ENCODE results near the gene NBPF11. TPM values are rescaled to one million over a fixed set of nuclear protein-coding genes. Genes with fewer than 3 reads are reported as not detected.
"Not testable (repeated sequence)": the region's sequence is repeated elsewhere in the genome, so short reads cannot be mapped to it uniquely, and the experiment has no call there.

Gene NBPF11
- total RNA-seq, 2 donors from 2014 or later: 5.2 to 8.2 TPM

- Histone ChIP-seq H3K27me3 (no peaks in the 10 kb centered on the region), H3K4me3 (no peak overlapping the region), H3K4me1 (no peaks in the 10 kb centered on the region), H3K9me3 (no peaks in the 10 kb centered on the region), H3K9ac (ENCODE audit: low read depth in 2 of 2, low read length in 2 of 2) (no peak overlapping the region), H3K36me3 (no peaks in the 10 kb centered on the region), H3K27ac (no peak overlapping the region)
- DNase-seq: no peak
- TF ChIP-seq CTCF (IDR thresholded peaks at IDR 0.05): no peak
- intact Hi-C loops (cut with DNase I): no loop called here
These were observed 6.4 kb upstream of the NBPF11 start for GRCh38 chr1:148158341-148159003.

- H3K9me3 ChIP-seq; H3K9ac ChIP-seq (ENCODE audit: low read depth in 2 of 2, low read length in 2 of 2); H3K27me3 ChIP-seq; intact Hi-C loops (cut with DNase I); H3K4me3 ChIP-seq; H3K36me3 ChIP-seq; DNase-seq; H3K4me1 ChIP-seq; H3K27ac ChIP-seq: not testable (repeated sequence)
These were observed 5.7 kb upstream of the NBPF11 start for GRCh38 chr1:148157803-148158202.

GRCh38 chr1:148155494-148156275 is 3.6 kb upstream of the NBPF11 start:
- not testable (repeated sequence) for DNase-seq, H3K27ac ChIP-seq, H3K27me3 ChIP-seq

GRCh38 chr1:148152795-148153194 is 714 bp upstream of the NBPF11 start:
- H3K9ac ChIP-seq (ENCODE audit: low read depth in 2 of 2, low read length in 2 of 2); H3K27me3 ChIP-seq; H3K9me3 ChIP-seq; H3K4me1 ChIP-seq; DNase-seq; H3K27ac ChIP-seq; intact Hi-C loops (cut with DNase I); H3K36me3 ChIP-seq; H3K4me3 ChIP-seq: not testable (repeated sequence)

More at GRCh38 chr1:148155494-148156275, 3.6 kb upstream of the NBPF11 start:
- intact Hi-C loops (cut with DNase I); H3K36me3 ChIP-seq; H3K9me3 ChIP-seq; H3K9ac ChIP-seq (ENCODE audit: low read depth in 2 of 2, low read length in 2 of 2); H3K4me1 ChIP-seq; H3K4me3 ChIP-seq: not testable (repeated sequence)

- Histone ChIP-seq H3K27ac (peak overlapping the region; percentile 72), H3K4me3 (peak overlapping the region; percentile 64), H3K9ac (ENCODE audit: low read depth in 2 of 2, low read length in 2 of 2) (peak overlapping the region; percentile 34 to 50)
- H3K9me3 ChIP-seq; H3K27me3 ChIP-seq; intact Hi-C loops (cut with DNase I); H3K36me3 ChIP-seq; H3K4me1 ChIP-seq: not testable (repeated sequence)
- peak; percentile 60 for DNase-seq
These were observed 686 bp downstream of the NBPF11 start for GRCh38 chr1:148151371-148151819.

GRCh38 chr1:148150945-148151344 is 1.1 kb downstream of the NBPF11 start:
- H3K4me1 ChIP-seq; H3K9me3 ChIP-seq; DNase-seq; H3K27me3 ChIP-seq; H3K27ac ChIP-seq; intact Hi-C loops (cut with DNase I); H3K36me3 ChIP-seq: not testable (repeated sequence)
- Histone ChIP-seq H3K4me3 (peak overlapping the region; percentile 64), H3K9ac (ENCODE audit: low read depth in 2 of 2, low read length in 2 of 2) (peak overlapping the region; percentile 34 to 50)

- not testable (repeated sequence) for DNase-seq
These were observed 2.1 kb downstream of the NBPF11 start for GRCh38 chr1:148150014-148150413.

GRCh38 chr1:148149050-148149815 is 2.8 kb downstream of the NBPF11 start:
- H3K36me3 ChIP-seq; DNase-seq; H3K27me3 ChIP-seq; H3K9ac ChIP-seq (ENCODE audit: low read depth in 2 of 2, low read length in 2 of 2); H3K4me1 ChIP-seq; H3K4me3 ChIP-seq; H3K27ac ChIP-seq; H3K9me3 ChIP-seq; intact Hi-C loops (cut with DNase I): not testable (repeated sequence)

More at GRCh38 chr1:148150014-148150413, 2.1 kb downstream of the NBPF11 start:
- H3K27me3 ChIP-seq; H3K27ac ChIP-seq; H3K9me3 ChIP-seq; H3K36me3 ChIP-seq; H3K9ac ChIP-seq (ENCODE audit: low read depth in 2 of 2, low read length in 2 of 2); H3K4me3 ChIP-seq; H3K4me1 ChIP-seq; intact Hi-C loops (cut with DNase I): not testable (repeated sequence)

GRCh38 chr1:148147052-148147838 is 4.8 kb downstream of the NBPF11 start:
- H3K4me3 ChIP-seq; H3K36me3 ChIP-seq; H3K27ac ChIP-seq; intact Hi-C loops (cut with DNase I); DNase-seq; H3K9me3 ChIP-seq; H3K27me3 ChIP-seq; H3K9ac ChIP-seq (ENCODE audit: low read depth in 2 of 2, low read length in 2 of 2); H3K4me1 ChIP-seq: not testable (repeated sequence)

GRCh38 chr1:148146191-148146997 is 5.7 kb downstream of the NBPF11 start:
- DNase-seq; H3K9me3 ChIP-seq; intact Hi-C loops (cut with DNase I); H3K27me3 ChIP-seq; H3K4me1 ChIP-seq; H3K27ac ChIP-seq; H3K4me3 ChIP-seq; H3K9ac ChIP-seq (ENCODE audit: low read depth in 2 of 2, low read length in 2 of 2); H3K36me3 ChIP-seq: not testable (repeated sequence)

- H3K27me3 ChIP-seq; intact Hi-C loops (cut with DNase I); H3K36me3 ChIP-seq: not testable (repeated sequence)
These were observed 8.9 kb downstream of the NBPF11 start for GRCh38 chr1:148143223-148143622.

More at GRCh38 chr1:148143223-148143622, 8.9 kb downstream of the NBPF11 start:
- not testable (repeated sequence) for H3K9ac ChIP-seq (ENCODE audit: low read depth in 2 of 2, low read length in 2 of 2); DNase-seq; H3K27ac ChIP-seq; H3K4me1 ChIP-seq; H3K9me3 ChIP-seq; H3K4me3 ChIP-seq

All from colonic mucosa (tissue), 4 donors.